Activated CD4-positive, CD25-positive, alpha-beta regulatory T cell treated with anti-CD3 and anti-CD28 coated beads, Interleukin-2, amount 50 U/mL, for 24 hours (primary cell): ENCODE data around the gene EHD4.

Experiments used
- ATAC-seq, 2 donors: fragments of 150-1000 bp; cut with Tn5 transposase; one replicate each; pipeline ENCODE4 v1.10.0; 2021; ENCODE audit warnings: mild to moderate bottlenecking in 1 of 2, moderate library complexity in 1 of 2

Gene EHD4

DNA sequence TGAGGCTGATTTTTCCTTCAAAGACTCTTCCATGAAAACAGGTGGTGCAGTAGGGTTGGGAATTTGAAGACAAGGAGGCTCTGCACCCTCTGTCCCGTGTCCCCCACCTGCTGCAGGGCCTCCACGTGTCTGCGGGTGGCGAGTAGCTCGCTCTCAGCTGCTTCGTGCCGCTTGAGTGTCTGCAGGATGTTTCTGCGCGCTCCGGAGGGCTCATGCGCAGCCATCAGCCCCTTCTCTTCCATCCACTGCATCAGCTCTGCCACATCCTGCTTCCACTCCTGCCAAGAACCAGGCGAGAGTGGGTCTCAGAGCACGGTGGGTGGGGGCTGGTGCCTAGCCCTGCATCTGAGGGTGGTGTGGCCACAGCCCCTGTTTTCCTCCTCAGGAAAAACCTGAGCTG lies 96.3 kb downstream of the EHD4 start:
- no peak for ATAC-seq

DNA sequence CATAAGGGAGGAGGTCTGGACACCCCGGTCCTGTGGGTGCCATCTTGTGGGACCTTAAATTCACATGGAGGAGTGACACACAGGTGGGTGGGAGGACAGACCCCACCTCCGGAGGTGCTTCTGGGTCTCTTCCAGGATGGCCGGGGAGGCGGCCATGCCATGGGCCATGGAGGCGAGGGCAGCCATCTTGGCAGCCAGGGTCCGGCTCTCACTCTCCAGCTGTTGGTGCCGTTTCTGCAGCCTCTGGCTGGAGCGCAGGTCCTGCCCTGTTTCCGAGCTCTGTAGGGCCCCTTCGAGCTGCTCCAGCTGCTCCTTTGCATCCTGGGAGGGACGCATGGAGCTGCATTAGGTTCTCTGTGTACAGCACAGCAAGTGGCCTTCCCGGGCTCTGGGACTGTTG lies 97.6 kb downstream of the EHD4 start:
- no peak for ATAC-seq

DNA sequence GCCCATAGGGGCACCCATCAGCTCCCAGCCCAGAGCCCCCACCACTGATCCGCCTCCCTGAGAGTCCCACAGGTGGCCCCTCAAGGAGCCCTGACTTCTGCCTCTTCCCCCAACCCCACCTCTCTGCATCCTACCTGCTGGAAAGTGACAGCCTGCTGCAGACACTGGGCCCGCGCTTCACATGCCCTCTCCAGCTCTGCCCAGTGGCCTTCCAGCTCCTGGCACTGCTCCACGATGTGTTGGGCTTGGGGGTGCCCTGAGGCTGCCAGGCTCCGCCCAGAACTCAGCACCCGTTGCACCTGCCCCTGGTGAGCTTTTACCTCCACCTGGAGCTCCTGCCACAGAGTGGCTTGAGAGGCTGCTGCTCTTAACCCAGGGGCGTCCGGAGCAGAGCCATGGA lies 98.6 kb downstream of the EHD4 start:
- no peak for ATAC-seq

DNA sequence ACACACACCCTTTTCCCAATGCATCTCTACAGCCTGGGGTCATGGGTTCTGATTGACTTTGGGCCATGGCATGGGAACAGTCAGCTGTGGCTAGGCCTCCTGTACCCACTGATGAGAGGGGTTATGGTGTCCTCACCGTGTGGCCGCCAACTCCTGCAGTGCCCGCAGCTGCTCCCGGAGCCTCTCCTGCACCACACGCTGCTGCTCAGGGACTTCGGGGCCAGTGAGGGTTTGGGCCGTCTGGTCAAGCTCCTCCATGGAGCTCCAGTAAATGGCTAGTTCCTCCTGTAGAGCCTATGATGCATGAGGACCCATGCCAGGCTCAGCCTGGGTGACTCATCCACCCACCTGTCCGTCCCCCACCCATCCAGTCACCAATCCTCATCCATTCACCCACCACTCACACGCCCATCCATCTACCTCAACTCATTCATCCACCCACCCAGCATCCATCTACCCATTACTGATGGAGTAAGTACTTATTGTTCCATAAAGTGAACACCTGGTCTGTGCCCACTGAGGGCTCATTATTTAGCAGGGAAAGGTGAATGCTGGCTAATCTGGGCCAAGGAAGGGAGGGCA lies 100.1 kb downstream of the EHD4 start:
- no peak for ATAC-seq

DNA sequence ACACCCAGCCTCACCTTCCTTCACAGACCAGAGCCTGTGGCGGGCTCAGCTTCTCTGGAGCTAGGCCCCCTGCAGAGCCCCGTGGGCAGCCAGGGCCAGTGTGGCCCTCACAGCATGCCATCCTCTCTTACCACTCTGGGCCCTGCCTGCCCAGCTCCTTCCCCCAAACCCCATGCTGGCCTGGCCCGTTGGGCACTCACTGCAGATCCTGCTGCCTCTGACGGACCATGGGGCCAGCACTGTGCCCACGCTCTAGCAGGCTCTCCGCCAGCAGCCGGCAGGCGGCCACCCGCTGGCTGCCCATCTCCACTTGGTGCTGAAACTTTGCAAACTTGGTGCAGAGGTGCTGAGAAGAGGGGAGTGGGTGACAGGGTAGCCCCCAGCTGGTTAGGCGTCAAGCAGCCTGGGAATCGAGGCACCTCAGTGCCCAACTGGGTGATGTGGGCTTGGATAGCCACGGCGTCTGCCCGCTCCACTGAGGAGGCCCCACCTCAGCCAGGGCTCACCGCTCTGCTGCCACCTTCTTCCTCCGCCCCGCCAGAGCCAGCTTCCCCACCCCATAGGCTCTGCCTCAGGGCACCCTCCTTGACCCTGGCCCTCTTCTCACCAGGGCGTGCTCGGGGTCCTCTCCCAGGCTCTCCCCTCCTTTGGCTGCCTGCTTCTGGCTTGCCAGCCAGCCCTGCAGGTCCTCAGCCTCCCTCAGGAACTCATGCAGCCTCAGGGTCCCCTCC lies 101.0 kb downstream of the EHD4 start:
- no peak for ATAC-seq

DNA sequence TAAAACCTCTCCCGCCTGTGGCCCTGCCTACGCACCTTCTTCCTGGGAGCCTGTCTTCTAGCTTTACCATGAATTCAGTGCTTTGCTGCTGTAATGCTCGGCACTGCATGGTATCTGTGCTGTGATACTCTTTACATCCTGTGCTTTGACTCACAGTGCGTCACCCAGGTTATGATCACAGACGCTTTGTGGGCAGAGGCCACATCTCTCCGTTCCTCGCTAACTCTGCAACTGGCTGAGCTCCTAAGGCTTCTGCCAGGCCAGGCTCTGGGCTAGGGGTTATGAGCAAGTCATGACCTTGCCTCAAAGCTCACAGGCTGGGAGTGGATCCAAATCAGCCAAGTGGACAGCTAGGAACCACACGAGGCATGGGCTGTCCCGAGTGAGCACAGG lies 101.7 kb downstream of the EHD4 start:
- peak; percentile 88 to 96 for ATAC-seq

DNA sequence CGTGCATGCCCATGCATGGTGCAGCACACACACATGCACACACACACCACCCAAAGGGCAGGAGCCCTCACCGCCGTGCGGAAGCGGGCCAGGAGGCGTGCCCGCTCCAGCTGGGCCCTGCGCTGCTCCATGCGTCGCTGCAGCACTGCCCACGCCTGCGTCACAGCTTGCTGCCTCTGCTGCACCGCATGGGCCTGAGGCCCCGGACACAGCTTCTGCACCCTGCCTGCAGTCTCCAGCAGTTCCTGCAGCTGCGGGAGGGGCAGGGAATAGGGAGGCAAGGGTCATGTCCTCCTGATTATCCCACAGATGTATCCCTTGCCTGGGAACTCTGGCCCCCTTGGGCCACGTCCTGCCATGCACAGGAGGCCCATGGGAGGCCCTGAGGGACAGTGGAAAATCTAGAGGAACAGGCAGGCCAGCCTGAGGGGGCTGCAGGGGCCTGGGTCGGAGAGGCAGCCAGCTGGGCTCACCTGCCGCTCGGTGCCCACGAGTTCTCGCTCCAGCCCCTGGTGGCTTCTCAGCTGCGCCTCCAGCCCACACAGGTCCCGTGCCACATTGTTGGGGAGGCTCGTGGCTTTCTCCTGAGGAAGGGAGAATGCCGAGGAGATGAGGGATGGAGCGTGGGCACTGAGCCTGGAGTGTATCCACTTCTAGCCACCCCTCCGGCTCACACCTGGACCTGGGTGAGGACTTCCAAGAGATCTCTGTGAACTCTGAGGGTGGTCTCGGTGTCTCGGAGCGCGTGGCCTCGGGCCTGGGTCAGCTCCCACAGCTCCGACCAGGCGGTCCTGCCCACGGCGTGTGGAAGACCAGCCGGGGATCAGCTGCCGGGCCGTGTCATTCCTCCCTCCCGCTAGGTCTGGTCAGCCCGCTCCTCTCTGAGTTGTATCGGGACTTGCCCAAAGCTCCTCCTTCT lies 102.3 kb downstream of the EHD4 start:
- ATAC-seq: no peak

DNA sequence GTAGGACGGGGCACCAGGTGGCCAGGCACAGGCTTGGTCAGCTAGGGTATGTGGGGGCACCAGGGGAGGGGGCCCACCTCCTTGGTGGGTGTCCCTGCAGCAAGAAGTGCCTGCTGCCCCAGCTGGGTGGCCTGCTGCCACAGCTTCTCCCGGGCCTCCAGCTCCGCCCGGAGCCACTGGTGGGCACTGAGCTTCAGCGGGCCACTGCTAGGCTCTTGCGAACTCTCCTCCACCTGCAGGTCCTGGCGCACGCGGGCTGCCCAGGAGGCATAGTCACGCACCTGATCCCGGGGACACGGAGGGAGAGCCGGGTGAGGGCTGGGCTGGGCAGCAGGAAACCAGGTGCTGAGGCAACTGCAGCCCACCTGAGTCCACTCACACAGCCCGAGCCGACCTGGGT lies 104.0 kb downstream of the EHD4 start:
- no peak for ATAC-seq

DNA sequence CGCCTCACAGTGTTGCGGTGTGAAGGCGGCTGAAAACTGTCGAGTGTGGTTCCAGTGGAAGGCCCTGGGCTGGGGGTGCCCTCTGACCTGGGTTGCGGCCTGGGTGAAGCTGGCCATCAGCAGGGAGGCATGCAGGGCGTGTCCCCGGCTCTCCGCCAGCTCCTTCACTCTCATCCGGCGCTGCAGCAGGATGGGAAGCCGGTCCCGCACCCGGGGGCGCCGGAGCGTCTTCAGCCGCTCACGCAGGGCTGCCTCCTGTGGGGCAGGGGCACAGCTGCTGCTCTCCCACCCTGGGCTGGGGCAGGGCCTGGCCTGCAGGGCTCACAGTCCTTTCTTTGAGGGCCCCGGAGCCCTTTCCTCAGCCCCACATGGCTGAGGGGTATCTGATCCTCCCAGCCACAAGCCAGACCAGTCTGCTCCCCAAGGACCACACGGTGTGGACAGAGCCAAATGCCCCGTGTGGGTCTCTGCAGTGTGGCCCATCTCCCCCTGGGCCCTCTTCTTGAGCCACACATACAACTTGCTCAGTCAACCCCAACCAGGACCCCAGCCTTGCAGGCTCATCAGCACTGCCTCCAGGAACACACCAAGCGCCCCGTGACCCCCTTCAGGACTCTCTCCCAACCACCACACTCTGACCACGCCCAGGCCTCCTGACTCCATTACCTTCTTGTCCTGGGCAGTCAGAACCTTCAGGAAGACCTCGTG lies 105.3 kb downstream of the EHD4 start:
- no peak for ATAC-seq

DNA sequence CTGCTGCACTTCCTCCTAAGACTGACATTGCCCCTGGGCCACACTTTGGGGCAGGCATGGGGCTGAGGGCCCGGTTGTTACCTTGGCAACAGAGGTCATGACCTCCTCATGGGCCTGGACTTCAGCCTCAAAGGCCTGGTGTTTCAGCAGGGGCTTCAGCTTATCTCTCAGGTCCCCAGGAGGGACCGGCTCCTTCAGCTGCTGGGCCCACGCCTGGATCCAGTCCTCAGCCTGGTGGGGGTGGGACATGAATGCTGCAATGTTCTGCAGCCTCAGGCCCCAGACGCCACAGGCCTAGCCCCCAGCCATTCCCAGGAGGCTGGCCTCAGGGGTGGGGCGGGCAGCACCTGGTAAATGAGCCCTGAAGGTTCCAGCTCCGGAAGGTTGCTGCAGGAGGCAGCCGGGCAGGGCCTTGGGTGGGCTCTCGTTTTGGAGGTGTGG lies 106.1 kb downstream of the EHD4 start:
- no peak for ATAC-seq

DNA sequence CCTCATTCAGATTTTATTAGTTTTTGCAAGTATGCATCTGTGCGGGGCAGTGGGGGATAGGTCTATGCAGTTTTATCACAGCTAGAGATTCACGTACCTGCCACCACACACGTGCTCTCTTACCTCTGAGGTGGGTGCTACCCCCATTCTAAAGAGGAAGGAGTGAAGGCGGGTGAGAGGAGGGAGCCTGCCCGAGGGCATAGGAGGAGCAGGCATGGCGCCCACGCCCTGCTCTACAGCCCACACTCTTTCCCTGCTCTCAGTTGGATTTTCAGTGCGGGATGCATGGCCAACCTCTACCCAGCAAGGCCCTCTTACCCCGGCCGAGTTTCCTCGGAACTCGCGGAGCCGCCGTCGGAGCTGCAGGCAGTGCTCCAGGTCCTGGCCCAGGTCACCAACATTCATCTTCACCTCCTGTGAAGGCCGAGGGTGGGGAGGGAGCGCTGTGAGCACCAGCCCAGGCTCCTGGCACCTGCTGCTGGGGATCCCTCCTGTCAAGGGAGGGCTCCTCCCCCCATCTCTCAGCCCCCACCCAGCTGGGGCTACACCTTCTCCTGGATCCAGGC lies 106.8 kb downstream of the EHD4 start:
- ATAC-seq: no peak

DNA sequence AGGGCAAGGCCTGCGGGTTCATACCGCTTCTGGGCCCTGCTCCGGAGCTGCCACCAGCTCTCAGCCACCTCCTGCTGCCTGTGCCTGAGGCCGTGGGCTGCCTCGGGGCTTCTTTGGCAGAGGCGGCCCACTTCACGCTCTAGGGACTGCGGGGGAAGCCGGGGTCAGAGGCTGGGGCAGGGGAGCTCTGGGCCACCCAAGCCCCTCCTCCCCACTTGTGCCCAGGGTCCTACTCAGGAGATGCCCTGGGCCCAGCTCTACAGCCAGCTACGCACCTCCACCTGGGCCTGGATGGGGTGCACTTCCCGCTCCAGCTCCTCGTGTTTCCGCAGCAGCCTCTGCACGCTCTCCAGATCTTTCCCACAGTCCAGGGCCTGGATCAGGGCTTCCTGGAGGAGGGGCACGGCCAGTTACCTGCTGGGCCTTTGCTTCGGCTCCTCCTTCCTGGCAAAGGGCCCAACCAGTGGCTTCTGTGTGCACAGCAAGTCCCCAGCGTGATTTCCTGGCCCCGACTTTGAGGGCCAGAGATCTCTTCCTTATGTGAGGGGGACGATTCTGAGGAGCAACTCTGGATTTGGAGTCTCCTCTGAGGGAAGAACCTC lies 109.7 kb downstream of the EHD4 start:
- no peak for ATAC-seq

DNA sequence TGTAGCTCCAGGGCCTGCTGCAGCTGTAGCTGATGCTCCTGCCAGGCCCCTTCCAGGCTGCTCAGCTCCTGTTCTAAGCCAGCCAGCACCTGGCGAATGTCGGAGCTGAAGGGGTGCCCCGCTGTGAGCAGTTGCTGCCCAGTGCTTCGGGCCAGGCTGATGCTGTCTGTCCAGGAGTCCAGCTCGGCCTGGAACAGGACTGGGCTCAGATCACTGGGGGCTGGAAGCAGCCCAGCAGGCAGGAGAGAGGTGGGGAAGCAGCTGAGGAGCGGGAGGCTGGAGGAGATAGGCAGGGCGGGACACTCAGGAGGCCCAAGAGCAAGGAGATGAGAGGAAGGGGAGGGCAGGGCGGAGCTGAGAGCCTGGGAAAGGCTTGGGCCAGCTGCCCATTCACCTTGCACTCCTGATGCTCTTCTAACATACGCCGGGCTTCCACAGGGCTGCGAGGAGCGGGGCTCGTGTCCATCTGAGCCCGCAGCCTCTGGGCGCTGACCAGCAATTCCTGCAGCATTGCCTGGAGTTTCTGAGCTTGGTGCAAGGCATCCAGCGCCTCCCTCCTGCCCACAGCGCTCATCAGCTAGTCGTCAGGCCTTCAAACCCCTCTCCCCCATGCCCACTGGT lies 110.5 kb downstream of the EHD4 start:
- no peak for ATAC-seq

DNA sequence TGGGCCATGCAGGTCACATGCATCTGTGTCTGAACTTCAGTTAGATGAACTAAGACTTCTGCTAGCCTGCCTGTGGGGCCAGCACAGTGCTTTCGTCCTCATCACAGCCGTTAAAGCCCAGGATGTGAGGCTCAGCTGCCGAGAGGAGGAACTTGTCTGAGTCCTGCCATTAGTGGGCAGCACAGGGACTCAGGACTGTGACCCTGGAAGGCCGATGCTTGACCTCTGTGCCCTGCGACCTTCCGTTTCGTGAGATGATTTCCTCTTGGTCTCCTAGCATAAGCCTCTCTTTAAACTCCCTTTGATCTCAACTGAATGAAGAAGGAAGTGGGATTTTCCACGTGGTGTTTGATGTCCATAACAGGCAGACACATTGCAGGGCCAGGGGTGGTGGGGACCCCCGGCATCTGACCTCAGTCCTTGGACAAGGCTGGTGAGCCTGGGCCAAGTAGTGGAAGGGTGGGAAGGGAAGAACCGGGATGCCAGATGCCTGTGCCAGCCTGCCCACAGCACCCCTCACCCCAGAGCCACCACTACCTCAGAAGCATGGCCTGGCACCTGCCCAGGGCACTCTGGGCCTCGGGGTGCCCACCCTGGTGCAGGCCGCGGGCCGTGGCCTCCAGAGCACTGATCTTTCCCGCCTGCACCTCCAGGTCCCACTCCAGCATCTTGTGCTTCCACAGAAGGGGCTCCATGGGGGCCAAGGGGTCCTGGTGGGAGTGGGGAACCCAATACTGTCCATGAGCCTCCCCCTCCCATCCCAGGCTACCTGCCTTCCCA lies 112.1 kb downstream of the EHD4 start:
- ATAC-seq: no peak

DNA sequence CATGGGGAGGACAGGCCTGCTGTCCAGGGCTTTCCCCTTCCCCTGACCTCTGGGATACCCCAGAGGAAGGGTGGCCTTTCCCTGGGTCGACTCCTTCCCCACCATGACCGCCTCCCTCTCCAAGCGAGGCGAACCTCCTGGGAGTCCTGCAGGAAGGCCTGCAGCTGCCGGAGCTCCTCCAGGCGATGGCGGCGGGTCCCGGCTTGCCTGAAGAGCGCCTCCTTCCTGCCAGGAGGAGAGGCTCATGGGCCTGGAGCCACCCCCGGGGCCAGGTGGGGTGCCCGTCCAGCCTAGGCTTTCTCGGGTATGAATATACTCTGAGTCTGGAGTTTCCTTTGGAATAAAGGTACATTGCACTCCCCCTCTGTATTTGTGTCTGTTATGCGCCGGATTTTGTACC lies 113.6 kb downstream of the EHD4 start:
- no peak for ATAC-seq

DNA sequence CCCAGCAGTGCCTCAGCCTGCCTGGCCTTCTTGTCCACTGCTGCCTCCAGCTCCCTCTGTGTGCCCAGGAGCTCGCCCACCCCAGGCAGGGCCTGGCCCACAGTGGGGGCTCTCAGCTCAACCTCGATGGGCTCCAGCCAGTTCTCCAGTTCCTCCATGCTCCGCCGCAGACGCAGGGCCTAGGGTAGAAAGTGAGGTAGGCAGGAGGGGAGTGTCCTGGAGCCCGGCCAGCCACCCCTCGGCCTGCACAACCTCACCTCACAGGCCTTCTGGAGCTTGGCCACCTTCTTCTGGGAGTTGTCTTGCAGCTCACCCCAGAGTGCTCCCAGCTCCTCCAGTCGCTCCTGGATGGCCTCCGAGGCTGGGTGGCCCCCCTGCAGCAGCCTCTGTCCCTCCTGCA lies 115.0 kb downstream of the EHD4 start:
- no peak for ATAC-seq

DNA sequence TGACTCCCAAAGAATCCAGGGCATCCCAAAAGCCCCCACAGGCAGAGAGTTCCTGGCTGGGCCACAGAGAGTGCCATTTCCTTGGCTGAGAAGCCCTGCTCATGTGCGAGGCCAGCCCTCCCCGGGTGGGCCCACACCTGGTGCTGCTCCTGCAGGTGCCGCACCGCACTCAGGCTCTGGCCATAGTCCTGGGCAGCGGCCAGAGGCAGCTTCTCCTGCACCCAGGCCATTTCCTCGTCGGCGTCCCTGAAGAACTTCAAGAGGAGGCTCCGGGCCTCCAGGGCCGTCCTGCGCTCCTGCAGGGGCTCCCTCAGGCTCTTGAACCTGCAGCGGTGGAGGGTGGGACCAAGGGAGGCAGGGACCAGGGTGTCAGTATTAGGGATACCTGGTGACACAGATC lies 115.6 kb downstream of the EHD4 start:
- no peak for ATAC-seq

DNA sequence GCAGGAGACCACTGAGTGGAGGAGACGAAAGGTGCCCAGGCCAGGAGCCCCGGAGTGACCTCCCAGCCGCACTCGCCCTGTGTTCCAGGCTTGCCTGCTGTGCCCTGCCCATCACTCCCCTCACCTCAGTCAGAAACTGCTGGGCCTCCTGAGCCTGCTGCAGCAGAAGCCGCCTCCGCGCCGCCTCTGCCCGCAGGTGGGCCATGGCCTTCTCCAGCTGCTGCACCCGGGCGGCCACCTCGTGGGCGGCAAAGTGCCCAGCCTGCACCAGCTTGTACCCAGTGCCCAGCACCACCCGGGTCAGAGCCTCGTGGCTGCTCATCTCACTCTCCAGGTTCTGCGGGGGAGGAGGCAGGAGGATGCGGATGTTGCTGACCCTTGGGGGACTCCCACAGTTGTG lies 116.1 kb downstream of the EHD4 start:
- no peak for ATAC-seq

DNA sequence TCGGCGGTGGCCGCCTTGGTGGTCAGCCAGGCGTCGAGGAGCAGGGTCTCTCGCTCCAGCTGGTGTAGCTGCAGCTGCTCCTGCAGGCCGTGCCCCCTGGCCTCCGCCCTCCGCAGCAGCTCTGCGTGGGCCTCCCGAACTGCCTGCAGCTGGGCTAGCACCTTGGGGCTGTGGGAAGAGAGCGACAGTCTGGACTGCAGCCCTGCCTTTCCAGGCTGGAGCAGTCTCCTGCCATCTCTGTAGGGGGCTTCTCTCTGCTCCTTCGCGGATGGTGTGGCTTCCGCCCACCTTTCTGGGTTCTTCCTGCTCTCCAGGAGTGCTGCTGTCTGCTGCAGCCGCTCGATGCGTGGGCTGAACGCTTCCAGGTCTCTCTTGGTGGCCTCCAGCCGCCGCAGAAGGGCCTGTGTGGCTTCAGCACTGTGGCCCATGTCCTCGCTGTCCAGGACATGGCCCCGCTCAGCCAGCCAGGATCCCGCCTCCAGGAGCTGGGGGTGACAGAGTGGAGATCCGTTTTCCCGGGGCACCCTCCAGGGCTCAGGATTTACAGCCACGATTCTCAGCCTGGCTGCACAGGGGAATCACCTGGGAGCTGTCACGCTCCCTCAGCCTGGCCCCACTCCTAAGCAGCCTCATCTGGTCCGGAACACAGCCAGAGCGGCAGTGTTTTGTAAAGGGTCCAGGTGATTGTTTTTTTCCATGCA lies 116.9 kb downstream of the EHD4 start:
- no peak for ATAC-seq

DNA sequence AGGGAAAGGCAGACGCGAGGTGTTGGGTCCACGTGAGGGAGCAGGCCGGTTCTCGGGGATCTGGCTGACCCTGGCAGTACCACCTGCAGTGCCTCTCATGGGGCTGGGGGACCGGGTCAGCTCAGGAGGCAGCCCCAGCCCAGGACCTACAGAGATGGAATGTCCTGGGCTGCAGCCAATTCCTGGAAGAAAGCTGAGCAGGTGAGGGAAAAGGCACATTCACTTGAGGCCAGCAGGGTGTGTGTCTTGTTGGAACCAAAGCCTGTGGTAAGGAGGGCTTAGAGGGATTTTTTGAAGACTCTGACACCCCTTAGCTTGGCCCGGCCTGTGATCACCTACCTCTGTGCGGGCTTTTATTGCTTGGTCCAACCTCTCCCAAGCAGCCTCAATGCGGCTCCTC lies 117.9 kb downstream of the EHD4 start:
- ATAC-seq: no peak
